HG03442 (cell line): ENCODE measurements around the gene FJX1.

ENCODE experiments used
- ATAC-seq: cut with Tn5 transposase; IDR thresholded peaks from one replicate; pipeline ENCODE4 v1.9.1; 2021; ENCODE audit warnings: mild to moderate bottlenecking, moderate library complexity; ENCODE audit not compliant: unreplicated experiment

FJX1 gene

GRCh38 chr11:35605706-35606105, 12.6 kb upstream of the FJX1 start:
- no peak for ATAC-seq

GRCh38 chr11:35606206-35606605, 12.1 kb upstream of the FJX1 start:
- no peak for ATAC-seq

- ATAC-seq, result no peak
These were observed 9.8 kb upstream of the FJX1 start for GRCh38 chr11:35608502-35608901.

DNA sequence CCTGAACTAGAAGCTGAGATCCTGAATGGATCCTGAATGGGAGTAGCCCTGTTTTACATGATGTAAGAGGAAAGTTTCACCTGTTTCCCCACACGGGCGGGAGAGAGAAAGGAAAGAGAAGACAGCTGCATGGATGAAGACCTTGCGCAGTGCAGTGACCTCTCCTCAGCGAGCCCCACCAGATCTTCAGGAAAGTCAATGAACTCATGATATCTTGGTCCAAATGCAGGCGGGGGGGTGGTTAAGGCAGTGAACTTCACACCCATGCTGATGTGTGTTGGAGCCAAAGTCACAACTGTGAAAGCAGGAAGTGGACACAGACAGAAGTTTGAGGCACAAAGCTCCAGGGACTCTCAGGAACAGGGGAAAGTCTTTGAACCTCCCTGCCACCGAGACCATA, 8.6 kb upstream of the FJX1 start:
- no peak for ATAC-seq

DNA sequence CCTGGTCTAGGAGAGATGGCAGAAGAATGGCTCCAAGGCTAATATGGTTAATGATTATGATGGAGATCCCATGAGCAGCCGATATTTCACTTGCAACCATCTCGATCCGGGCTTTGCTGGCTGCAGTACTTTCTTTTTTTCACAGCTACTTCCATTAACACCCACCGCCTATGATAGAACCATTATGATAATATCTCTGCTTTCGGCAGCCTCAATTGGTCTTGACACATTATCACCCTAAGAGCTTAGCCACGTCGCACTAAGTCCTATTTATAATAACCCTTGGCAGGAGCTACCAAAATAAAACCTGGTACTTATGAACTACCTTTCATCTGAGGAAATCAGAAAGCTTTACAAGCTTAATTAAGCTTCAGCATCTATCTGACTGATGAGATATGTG, 7.6 kb upstream of the FJX1 start:
- ATAC-seq, result no peak

DNA sequence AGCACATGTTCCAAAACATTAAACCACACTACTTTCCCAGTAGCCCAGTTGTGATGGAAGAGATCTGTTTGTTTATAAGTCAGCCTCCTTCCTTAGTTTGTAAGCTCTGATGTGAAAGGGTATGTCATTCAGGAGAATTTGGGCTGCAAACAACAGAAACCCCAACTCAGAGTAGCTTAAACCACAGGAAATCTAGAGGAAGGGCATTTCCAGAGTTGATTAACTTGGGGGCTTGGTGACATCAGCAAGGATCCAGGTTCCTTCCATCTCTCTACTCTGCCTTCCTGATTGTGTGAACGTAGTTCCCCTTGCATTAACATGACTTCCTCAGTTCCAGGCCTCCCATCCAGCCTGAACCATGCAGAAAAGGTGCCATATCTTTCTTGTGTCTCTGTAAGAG, 6.5 kb upstream of the FJX1 start:
- ATAC-seq, result no peak

GRCh38 chr11:35614939-35615569, 3.2 kb upstream of the FJX1 start:
- no peak for ATAC-seq

DNA sequence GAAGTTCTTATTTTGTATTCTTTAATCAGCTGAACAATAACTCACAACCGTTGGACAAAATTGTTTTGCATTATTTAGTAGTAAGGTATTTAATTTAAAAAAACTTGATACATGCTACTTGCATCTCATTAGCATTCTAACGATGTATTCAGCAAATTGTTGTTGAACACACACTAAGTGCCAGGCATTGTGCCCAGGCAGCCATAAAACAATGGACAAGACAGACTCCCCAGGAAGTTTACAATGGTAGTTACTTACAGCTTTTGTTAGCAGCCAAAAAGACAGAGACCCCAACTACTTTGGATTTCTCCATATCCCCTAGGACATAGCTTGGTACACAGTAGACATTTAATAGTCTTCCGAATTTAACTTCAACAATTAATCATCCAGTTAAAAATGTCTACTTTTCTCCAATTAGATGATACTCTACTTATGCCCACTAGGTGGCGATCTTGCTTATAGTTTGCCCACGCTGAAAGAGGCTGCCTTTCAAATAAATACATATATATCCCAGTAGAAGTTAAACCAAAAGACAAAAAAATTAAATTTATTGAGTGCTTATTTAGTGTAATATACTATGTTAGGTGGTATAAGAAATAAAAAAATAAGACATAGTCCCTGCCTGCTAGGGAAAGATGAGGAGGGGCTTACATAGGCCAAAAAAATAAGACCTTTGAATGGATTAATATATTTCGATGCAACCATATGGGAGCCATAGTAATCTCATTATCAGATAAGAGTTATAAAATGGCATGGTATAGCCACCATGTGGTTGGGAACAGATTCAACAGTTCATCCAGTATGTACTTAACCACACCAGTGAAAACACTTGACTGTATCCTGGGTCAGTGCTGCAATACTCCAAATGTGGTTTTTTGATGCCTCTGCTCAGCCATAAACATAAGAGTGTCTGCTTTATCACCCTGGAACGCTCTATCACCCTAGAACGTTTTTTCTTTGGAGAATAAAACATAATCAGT, 2.0 kb upstream of the FJX1 start:
- no peak for ATAC-seq

DNA sequence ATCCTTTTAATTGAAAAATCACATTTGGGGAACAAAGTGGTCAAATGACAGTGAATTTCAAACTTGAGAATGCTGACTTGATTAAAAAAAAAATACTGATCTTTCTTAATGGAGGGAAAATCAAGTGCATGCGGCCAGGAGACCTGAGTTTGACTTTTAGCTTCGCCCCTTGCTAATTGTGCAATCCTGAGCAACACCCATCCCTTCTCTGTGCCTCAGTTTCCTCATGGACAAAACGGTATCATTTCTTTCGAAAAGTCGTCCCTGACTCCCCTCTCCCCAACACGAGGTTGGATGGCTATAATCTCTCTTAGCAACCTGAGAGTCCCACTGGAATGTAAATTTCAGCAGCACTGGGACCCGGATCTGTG, 959 bp upstream of the FJX1 start:
- ATAC-seq, result no peak

GRCh38 chr11:35618497-35619115, 346 bp downstream of the FJX1 start:
- peak; percentile 35 for ATAC-seq

GRCh38 chr11:35619116-35619854, 1.0 kb downstream of the FJX1 start:
- peak; percentile 30 for ATAC-seq

- ATAC-seq, result no peak
These were observed 1.8 kb downstream of the FJX1 start for GRCh38 chr11:35619855-35620640.

DNA sequence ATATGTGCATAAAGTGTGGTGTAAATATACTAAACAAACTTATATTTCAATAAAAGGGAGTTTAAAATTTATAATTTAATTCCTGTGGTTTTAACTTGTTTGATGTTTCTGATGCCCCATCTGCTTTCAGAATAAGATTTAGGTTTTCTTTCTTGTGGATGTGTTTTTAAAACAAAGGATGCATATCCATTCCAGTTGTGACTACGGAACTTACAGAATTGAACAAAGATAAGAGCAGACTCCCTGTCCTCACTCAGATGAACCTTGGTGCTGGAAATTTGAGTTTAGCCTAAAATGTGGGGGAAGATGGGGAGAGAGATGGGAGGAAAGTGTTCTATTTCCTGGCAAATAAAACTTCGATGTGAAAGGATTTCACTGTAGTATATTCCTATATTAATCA, 2.5 kb downstream of the FJX1 start:
- ATAC-seq, result no peak

DNA sequence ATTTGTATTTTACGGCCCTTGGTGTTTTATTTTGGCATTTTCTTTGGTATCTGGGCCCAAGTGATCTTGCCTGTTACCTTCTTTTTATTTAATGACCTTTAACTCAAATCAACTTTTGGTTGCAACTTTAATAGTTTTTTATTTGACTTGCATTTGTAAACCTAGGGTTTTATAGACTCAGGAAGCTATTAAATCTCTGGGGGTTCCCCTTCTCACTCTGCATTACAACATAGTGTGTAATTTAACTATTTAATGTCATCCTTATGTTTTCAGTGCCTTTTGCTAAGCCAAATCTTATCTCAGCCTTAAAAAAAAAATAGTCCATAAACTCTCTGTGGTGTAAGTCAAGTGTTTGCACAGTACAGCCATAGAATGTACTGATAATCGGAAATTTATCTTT, 3.4 kb downstream of the FJX1 start:
- ATAC-seq, result no peak

GRCh38 chr11:35622070-35622469, 3.8 kb downstream of the FJX1 start:
- no peak for ATAC-seq

GRCh38 chr11:35623621-35624168, 5.4 kb downstream of the FJX1 start:
- no peak for ATAC-seq

- ATAC-seq, result no peak
These were observed 6.1 kb downstream of the FJX1 start for GRCh38 chr11:35624316-35624715.

DNA sequence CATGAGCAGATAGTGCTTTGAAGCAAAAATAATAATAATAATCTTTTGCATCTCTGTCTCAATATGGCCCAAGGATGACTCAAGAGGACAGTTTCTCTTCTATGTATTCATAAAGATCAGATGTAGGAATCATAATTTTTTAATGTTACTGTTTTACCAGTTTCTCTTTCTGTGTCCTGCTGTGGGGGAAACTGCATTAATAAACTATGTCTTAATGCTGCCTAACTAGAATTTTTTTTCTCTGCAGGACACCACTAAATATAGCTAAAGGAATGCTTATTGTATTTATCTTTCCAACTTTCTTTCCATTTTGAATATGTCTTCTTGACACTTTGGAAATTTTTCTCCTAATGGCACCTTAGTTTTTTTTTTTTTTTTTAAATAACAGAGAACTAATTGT, 6.5 kb downstream of the FJX1 start:
- ATAC-seq, result no peak

DNA sequence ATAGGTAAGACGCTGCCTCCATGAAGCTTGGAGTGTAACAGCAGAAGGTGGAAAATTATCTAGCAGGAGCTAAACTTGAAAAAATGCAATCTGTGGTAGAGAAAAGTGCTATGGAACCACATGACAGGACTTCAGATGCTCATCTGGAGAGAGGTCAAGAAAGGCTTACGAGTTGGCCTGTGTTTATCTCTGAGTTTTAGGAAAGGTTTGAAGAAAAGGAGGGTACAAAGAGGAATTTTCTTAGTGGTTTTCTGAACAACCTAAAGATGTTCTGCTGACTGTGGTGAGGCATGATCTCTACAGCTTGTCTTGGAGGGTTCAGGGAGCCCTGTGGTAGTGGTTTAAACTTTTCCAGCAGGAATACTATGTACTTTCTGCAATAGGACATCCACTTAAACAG, 8.2 kb downstream of the FJX1 start:
- ATAC-seq, result no peak

- no peak for ATAC-seq
These were observed 11.3 kb downstream of the FJX1 start for GRCh38 chr11:35629511-35629910.
